IMR-90 (cell line): ENCODE results near the gene RNF11. TPM values are rescaled to one million over a fixed set of nuclear protein-coding genes. Genes with fewer than 3 reads are reported as not detected.

Experiments
- ATAC-seq: fragments of 200-7000 bp; cut with Tn5 transposase; 2 replicates; pipeline ENCODE4 v1.9.1; 2020; ENCODE audit warnings: low read depth, mild to moderate bottlenecking, moderate library complexity
- BruUV-seq: library from RNA; stranded (reverse); fragments of 400-500 nt; replicated peaks from 2 replicates; lab custom pipeline; 2021; lab: Mats Ljungman, UMichigan
- CTCF ChIA-PET: fragments of 300-600 bp; formaldehyde crosslinking; extraction: SDS; loops from one replicate; lab custom pipeline; 2021; ENCODE audit warnings: antibody characterized with exemption; lab: Yijun Ruan, JAX
- POLR2A ChIA-PET: fragments of 300-600 bp; sonication (Branson Sonifier 250); formaldehyde crosslinking; loops from one replicate; lab custom pipeline; 2022; ENCODE audit warnings: antibody characterized with exemption; ENCODE audit not compliant: unreplicated experiment; lab: Charles Lee
- DNase-seq: peaks from one replicate; pipeline ENCODE4 v3.0.0; 2013
- H2AFZ ChIP-seq: replicated peaks from 2 replicates; pipeline ENCODE3; 2013; ENCODE audit warnings: low read length, mild to moderate bottlenecking; ENCODE audit not compliant: poor library complexity
- H2AK5ac ChIP-seq: 2 replicates; pipeline ENCODE4 v1.6.1; 2013; ENCODE audit warnings: low read depth, low read length, inconsistent platforms
- H2AK9ac ChIP-seq: replicated peaks from 2 replicates; pipeline ENCODE3; 2013; ENCODE audit warnings: mild to moderate bottlenecking, low read depth, low read length, moderate library complexity; ENCODE audit not compliant: poor library complexity
- H2BK120ac ChIP-seq: 2 replicates; pipeline ENCODE4 v1.6.1; 2013; ENCODE audit warnings: low read depth, low read length, inconsistent platforms
- H2BK15ac ChIP-seq: 3 replicates; pipeline ENCODE4 v1.6.1; 2013; ENCODE audit warnings: low read depth, low read length, inconsistent platforms
- H2BK20ac ChIP-seq: 2 replicates; pipeline ENCODE4 v1.6.1; 2013; ENCODE audit warnings: low read depth, mild to moderate bottlenecking, inconsistent platforms, low read length, moderate library complexity
- H2BK5ac ChIP-seq: 2 replicates; pipeline ENCODE4 v1.6.1; 2013; ENCODE audit warnings: mild to moderate bottlenecking, low read depth, low read length, inconsistent platforms; ENCODE audit not compliant: poor library complexity, severe bottlenecking
- H3K14ac ChIP-seq: replicated peaks from 2 replicates; pipeline ENCODE4 v1.6.1; 2013; ENCODE audit warnings: low read depth, low read length, inconsistent platforms
- H3K18ac ChIP-seq: 2 replicates; pipeline ENCODE4 v1.6.1; 2013; ENCODE audit warnings: low read depth, low read length, control low read depth
- H3K23ac ChIP-seq: 2 replicates; pipeline ENCODE4 v1.6.1; 2013; ENCODE audit warnings: low read depth, low read length, inconsistent platforms
- H3K27ac ChIP-seq: 2 replicates; pipeline ENCODE4 v1.5.1; 2013; ENCODE audit warnings: mild to moderate bottlenecking, control low read depth, low read length; ENCODE audit not compliant: insufficient read depth
- H3K27me3 ChIP-seq: 2 replicates; pipeline ENCODE4 v1.6.1; 2013; ENCODE audit warnings: low read length; ENCODE audit not compliant: control insufficient read depth, insufficient read depth
- H3K36me3 ChIP-seq: 2 replicates; pipeline ENCODE4 v1.6.1; 2013; ENCODE audit warnings: low read length, mixed read lengths; ENCODE audit not compliant: control insufficient read depth, insufficient read depth
- H3K4ac ChIP-seq: 2 replicates; pipeline ENCODE4 v1.6.1; 2013; ENCODE audit warnings: low read depth, low read length, inconsistent platforms
- H3K4me1 ChIP-seq: 2 replicates; pipeline ENCODE4 v1.6.1; 2013; ENCODE audit warnings: low read length, mixed read lengths; ENCODE audit not compliant: control insufficient read depth, insufficient read depth
- H3K4me2 ChIP-seq: 2 replicates; pipeline ENCODE4 v1.6.1; 2013; ENCODE audit warnings: low read depth, mild to moderate bottlenecking, control low read depth, low read length, moderate library complexity
- H3K4me3 ChIP-seq: 2 replicates; pipeline ENCODE4 v1.5.1; 2013; ENCODE audit warnings: low read depth, mild to moderate bottlenecking, control low read depth, low read length, moderate library complexity; ENCODE audit not compliant: insufficient read depth
- H3K56ac ChIP-seq: 2 replicates; pipeline ENCODE4 v1.6.1; 2013; ENCODE audit warnings: low read length, inconsistent platforms; ENCODE audit not compliant: insufficient read depth; ENCODE audit errors: extremely low read depth
- H3K79me1 ChIP-seq, 2 experiments: 2 replicates each; pipeline ENCODE4 v1.6.1; 2013; ENCODE audit warnings: low read length in 2 of 2, inconsistent platforms in 1 of 2, low read depth in 1 of 2
- H3K9ac ChIP-seq: 2 replicates; pipeline ENCODE4 v1.6.1; 2013; ENCODE audit warnings: low read depth, low read length, control low read depth
- H3K9me1 ChIP-seq: 2 replicates; pipeline ENCODE4 v1.6.1; 2013; ENCODE audit warnings: low read length, inconsistent platforms; ENCODE audit not compliant: insufficient read depth
- H3K9me3 ChIP-seq: 2 replicates; pipeline ENCODE4 v1.6.1; 2013; ENCODE audit warnings: low read length; ENCODE audit not compliant: control insufficient read depth, insufficient read depth
- H4K20me1 ChIP-seq: 2 replicates; pipeline ENCODE4 v1.6.1; 2013; ENCODE audit warnings: low read length, inconsistent platforms; ENCODE audit not compliant: insufficient read depth
- H4K5ac ChIP-seq: 2 replicates; pipeline ENCODE4 v1.6.1; 2013; ENCODE audit warnings: mild to moderate bottlenecking, low read depth, low read length, control low read depth
- H4K8ac ChIP-seq, 2 experiments: 2 replicates each; pipeline ENCODE4 v1.6.1; 2013; ENCODE audit warnings: low read depth in 2 of 2, low read length in 2 of 2, control low read depth in 1 of 2, inconsistent platforms in 1 of 2
- H4K91ac ChIP-seq: 2 replicates; pipeline ENCODE4 v1.6.1; 2013; ENCODE audit warnings: low read depth, low read length, inconsistent platforms; ENCODE audit not compliant: insufficient read depth
- BHLHE40 ChIP-seq: fragments of 150-350 bp; IDR thresholded peaks from 2 replicates; pipeline ENCODE4 v1.6.1; 2016; ENCODE audit warnings: mild to moderate bottlenecking, low read depth, low read length
- CEBPB ChIP-seq: IDR thresholded peaks from 2 replicates; pipeline ENCODE4 v1.6.1; 2012; ENCODE audit warnings: low read depth, low read length, improper control_type of control experiment
- CHD1 ChIP-seq: IDR thresholded peaks from 2 replicates; pipeline ENCODE4 v1.6.1; 2012; ENCODE audit warnings: low read depth, low read length, improper control_type of control experiment
- FOS ChIP-seq: fragments of 150-350 bp; IDR thresholded peaks from 2 replicates; pipeline ENCODE4 v1.6.1; 2016; ENCODE audit warnings: low read depth, low read length
- MAFK ChIP-seq: IDR thresholded peaks from 2 replicates; pipeline ENCODE4 v1.6.1; 2012; ENCODE audit warnings: low read depth, low read length, improper control_type of control experiment
- MAZ ChIP-seq: IDR thresholded peaks from 2 replicates; pipeline ENCODE4 v1.6.1; 2012; ENCODE audit warnings: low read depth, mild to moderate bottlenecking, low read length, improper control_type of control experiment, moderate library complexity, borderline replicate concordance
- MXI1 ChIP-seq: IDR thresholded peaks from 2 replicates; pipeline ENCODE4 v1.6.1; 2012; ENCODE audit warnings: low read depth, mild to moderate bottlenecking, low read length, moderate library complexity, borderline replicate concordance
- NFE2L2 ChIP-seq: fragments of 150-350 bp; IDR thresholded peaks from 2 replicates; pipeline ENCODE4 v1.6.1; 2016; ENCODE audit warnings: low read depth, mild to moderate bottlenecking, low read length
- POLR2A ChIP-seq: IDR thresholded peaks from 2 replicates; pipeline ENCODE4 v1.6.1; 2012; ENCODE audit warnings: mild to moderate bottlenecking, low read depth, low read length
- RAD21 ChIP-seq: IDR thresholded peaks from 2 replicates; pipeline ENCODE4 v1.6.1; 2012; ENCODE audit warnings: low read length, improper control_type of control experiment
- RCOR1 ChIP-seq: IDR thresholded peaks from 2 replicates; pipeline ENCODE4 v1.6.1; 2012; ENCODE audit warnings: mild to moderate bottlenecking, low read length, improper control_type of control experiment; ENCODE audit not compliant: insufficient replicate concordance
- RFX5 ChIP-seq: IDR thresholded peaks from 2 replicates; pipeline ENCODE4 v1.8.0; 2012; ENCODE audit warnings: low read depth, mild to moderate bottlenecking, low read length, moderate library complexity
- SMC3 ChIP-seq: fragments of 150-350 bp; IDR thresholded peaks from 2 replicates; pipeline ENCODE4 v1.6.1; 2016; ENCODE audit warnings: low read depth, mild to moderate bottlenecking, antibody characterized with exemption, low read length, moderate library complexity
- WGBS, 2 experiments: methylation state at CpG; one replicate each; pipeline versions ENCODE4 v1.1.5 to v1.1.7; 2013; ENCODE audit warnings: missing lambda C conversion rate in 2 of 2; ENCODE audit not compliant: insufficient read length in 1 of 2; ENCODE audit errors: extremely low coverage in 2 of 2; 5-methylcytosine and 5-hydroxymethylcytosine counted together
- dilution Hi-C: fragments of 300-500 bp; cut with HindIII; formaldehyde crosslinking; loops from one replicate; pipeline ENCODE4 v1.14.3; 2018; ENCODE audit warnings: low sequenced_read_pairs; ENCODE audit not compliant: unreplicated experiment
- in situ Hi-C: fragments of 300-500 bp; cut with MboI; formaldehyde crosslinking; loops from 3 replicates; pipeline ENCODE4 v1.14.3; 2019; ENCODE audit warnings: low sequenced_read_pairs, inconsistent platforms, mixed read lengths
- intact Hi-C: fragments of 100-400 bp; cut with micrococcal nuclease; formaldehyde crosslinking; loops from 2 replicates; pipeline ENCODE4 v1.10.0; 2022
- polyA plus RNA-seq, 3 experiments: library from polyadenylated mRNA; depleted of rRNA; stranded (reverse); fragments of >200 nt; gene quantifications; 2 replicates each; pipeline ENCODE4 v1.2.3, GENCODE V29; 2012; ENCODE audit warnings: low replicate concordance in 1 of 3
- total RNA-seq: library from RNA; depleted of rRNA; stranded (reverse); fragments of >200 nt; gene quantifications from 2 replicates; pipeline ENCODE4 v1.2.3, GENCODE V29; 2012
- TF ChIP-seq, protein P1 (sequence below): fragments of 150-350 bp; IDR thresholded peaks from 2 replicates; pipeline ENCODE4 v1.6.1; 2017; ENCODE audit warnings: mild to moderate bottlenecking, antibody characterized with exemption, low read length, low read depth
- TF ChIP-seq, protein P2 (sequence below): fragments of 150-350 bp; IDR thresholded peaks from 2 replicates; pipeline ENCODE4 v1.6.1; 2016; ENCODE audit warnings: low read depth, mild to moderate bottlenecking, low read length, moderate library complexity, borderline replicate concordance
- TF ChIP-seq, protein P3 (sequence below): conservative IDR thresholded peaks from 2 replicates; pipeline ENCODE4 v1.5.1; 2012; ENCODE audit warnings: mild to moderate bottlenecking, low read depth, low read length, improper control_type of control experiment

RNF11 gene
- total and polyA plus RNA-seq, 2 of the 4 experiments (the other 2 are of a cell fraction), result 63.3 to 64.1 TPM

DNA sequence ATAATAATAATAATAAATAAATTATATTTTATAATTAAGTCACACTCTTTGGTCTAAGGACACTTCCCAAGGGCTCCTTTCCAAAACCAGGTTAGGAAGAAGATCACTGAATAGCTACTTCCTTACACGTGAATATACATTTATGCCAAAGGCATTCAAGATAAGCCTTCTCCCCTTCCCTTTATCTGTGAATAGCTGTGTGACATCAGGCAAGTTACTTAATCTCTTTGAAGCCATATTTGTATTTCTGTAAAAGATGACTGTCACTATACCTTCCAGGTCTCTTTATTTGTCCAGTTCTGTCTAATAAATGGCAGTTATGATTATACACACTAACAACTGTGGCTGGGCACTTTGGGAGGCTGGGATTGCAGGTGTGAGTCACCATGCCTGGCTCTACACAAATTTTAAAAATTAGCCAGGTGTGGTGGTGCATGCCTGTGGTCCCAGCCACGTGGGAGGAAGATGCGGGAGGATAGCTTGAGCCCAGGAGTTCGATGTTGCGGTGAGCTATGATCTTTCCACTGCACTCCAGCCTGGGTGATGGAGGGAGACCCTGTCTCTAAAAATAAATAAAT, 5.5 kb upstream of the RNF11 start:
- Histone ChIP-seq H3K9ac (no peak overlapping the region), H2AFZ (no peak overlapping the region), H4K91ac (no peak overlapping the region), H2BK5ac (no peak overlapping the region), H3K9me3 (no peaks in the 10 kb centered on the region), H2AK5ac (no peak overlapping the region), H3K4me2 (no peak overlapping the region), H3K27me3 (0 out of 2 replicates have a peak, but pooled peaks cover 2% of the 10 kb centered on the region), H3K4ac (no peak overlapping the region), H4K5ac (no peak overlapping the region), H2BK120ac (no peak overlapping the region), H3K4me3 (no peak overlapping the region), H2BK20ac (no peak overlapping the region), H3K36me3 (no peaks in the 10 kb centered on the region), H3K18ac (no peak overlapping the region), H3K9me1 (peaks cover 6% of the 10 kb centered on the region; the same call in 1 of the 2 replicates), H3K4me1 (peaks cover 5% of the 10 kb centered on the region), H4K20me1 (no peaks in the 10 kb centered on the region), H3K23ac (no peak overlapping the region), H4K8ac (no peak overlapping the region), H3K27ac (no peak overlapping the region), H2BK15ac (no peak overlapping the region), H3K14ac (no peak overlapping the region), H3K79me1 (peaks cover 0 to under 1% of the 10 kb centered on the region in 2 experiments; a peak in 1 of 4 replicates), H3K56ac (no peak overlapping the region), H2AK9ac (no peak overlapping the region)
- dilution Hi-C loops (no loop called here), intact Hi-C loops (no loop called here), in situ Hi-C loops (no loop called here)
- TF ChIP-seq CEBPB (no peak), MXI1 (no peak), NFE2L2 (no peak), RAD21 (no peak), CHD1 (no peak), RFX5 (no peak), MAZ (no peak), SMC3 (no peak), RCOR1 (no peak), MAFK (no peak), FOS (no peak), POLR2A (no peak), BHLHE40 (no peak)
- TF ChIP-seq, protein P1, sequence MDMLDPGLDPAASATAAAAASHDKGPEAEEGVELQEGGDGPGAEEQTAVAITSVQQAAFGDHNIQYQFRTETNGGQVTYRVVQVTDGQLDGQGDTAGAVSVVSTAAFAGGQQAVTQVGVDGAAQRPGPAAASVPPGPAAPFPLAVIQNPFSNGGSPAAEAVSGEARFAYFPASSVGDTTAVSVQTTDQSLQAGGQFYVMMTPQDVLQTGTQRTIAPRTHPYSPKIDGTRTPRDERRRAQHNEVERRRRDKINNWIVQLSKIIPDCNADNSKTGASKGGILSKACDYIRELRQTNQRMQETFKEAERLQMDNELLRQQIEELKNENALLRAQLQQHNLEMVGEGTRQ, result no peak
- TF ChIP-seq, protein P2, sequence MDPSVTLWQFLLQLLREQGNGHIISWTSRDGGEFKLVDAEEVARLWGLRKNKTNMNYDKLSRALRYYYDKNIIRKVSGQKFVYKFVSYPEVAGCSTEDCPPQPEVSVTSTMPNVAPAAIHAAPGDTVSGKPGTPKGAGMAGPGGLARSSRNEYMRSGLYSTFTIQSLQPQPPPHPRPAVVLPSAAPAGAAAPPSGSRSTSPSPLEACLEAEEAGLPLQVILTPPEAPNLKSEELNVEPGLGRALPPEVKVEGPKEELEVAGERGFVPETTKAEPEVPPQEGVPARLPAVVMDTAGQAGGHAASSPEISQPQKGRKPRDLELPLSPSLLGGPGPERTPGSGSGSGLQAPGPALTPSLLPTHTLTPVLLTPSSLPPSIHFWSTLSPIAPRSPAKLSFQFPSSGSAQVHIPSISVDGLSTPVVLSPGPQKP, result no peak
- TF ChIP-seq, protein P3, sequence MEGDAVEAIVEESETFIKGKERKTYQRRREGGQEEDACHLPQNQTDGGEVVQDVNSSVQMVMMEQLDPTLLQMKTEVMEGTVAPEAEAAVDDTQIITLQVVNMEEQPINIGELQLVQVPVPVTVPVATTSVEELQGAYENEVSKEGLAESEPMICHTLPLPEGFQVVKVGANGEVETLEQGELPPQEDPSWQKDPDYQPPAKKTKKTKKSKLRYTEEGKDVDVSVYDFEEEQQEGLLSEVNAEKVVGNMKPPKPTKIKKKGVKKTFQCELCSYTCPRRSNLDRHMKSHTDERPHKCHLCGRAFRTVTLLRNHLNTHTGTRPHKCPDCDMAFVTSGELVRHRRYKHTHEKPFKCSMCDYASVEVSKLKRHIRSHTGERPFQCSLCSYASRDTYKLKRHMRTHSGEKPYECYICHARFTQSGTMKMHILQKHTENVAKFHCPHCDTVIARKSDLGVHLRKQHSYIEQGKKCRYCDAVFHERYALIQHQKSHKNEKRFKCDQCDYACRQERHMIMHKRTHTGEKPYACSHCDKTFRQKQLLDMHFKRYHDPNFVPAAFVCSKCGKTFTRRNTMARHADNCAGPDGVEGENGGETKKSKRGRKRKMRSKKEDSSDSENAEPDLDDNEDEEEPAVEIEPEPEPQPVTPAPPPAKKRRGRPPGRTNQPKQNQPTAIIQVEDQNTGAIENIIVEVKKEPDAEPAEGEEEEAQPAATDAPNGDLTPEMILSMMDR, result no peak
- DNase-seq (no peak), ATAC-seq (no peak)
- ChIA-PET POLR2A (no interaction called here), CTCF (interaction anchor here (1.4 kb wide), 1 partner anchor 15 kb away, joined by 4 read pairs; no protein-coding TSS in a partner anchor)
- no TSS peak for BruUV-seq
- no CpG with 5 or more reads among the region's 5 CpGs for WGBS, 2 experiments
